ENCODE data around the gene GRK1. TPM values are rescaled to one million over a fixed set of nuclear protein-coding genes. Genes with fewer than 3 reads are reported as not detected.

Gene GRK1
- total RNA-seq, 1 donor from 2014 or later, result not detected

GRCh38 chr13:113627136-113627535 is 39.9 kb upstream of the GRK1 start:
- Mint-ChIP-seq H3K4me3 (ENCODE audit: unreplicated experiment) (no peak overlapping the region), H3K36me3 (ENCODE audit: low read depth, unreplicated experiment) (peaks cover 25% of the 10 kb centered on the region), H3K4me1 (ENCODE audit: low read depth, unreplicated experiment) (peaks cover 3% of the 10 kb centered on the region), H3K27ac (ENCODE audit: unreplicated experiment) (no peak overlapping the region), H3K27me3 (ENCODE audit: low read depth, unreplicated experiment) (no peaks in the 10 kb centered on the region), H3K9me3 (ENCODE audit: unreplicated experiment) (no peaks in the 10 kb centered on the region)
- Histone ChIP-seq H3K4me1 (ENCODE audit: insufficient read depth, low read length) (peaks cover 10% of the 10 kb centered on the region), H3K4me2 (ENCODE audit: low read length) (no peak overlapping the region), H4K20me1 (ENCODE audit: insufficient read depth, low read length) (peaks cover 87% of the 10 kb centered on the region), H3K9me3 (ENCODE audit: insufficient read depth, low read depth, low read length) (no peaks in the 10 kb centered on the region), H3K27me3 (ENCODE audit: insufficient read depth, low read length) (no peaks in the 10 kb centered on the region), H3K9ac (ENCODE audit: low read length) (no peak overlapping the region), H3K36me3 (ENCODE audit: insufficient read depth, low read length) (peaks cover 6% of the 10 kb centered on the region), H3K27ac (ENCODE audit: low read depth, low read length) (no peak overlapping the region), H3K4me3 (ENCODE audit: insufficient read depth, low read depth, low read length) (no peak overlapping the region), H2AFZ (ENCODE audit: low read depth, low read length) (no peak overlapping the region), H3K79me2 (ENCODE audit: insufficient read depth, low read length) (peaks cover 54% of the 10 kb centered on the region)
- FAIRE-seq (no peak), DNase-seq (ENCODE audit: low read depth) (no peak)
- no peak for TF ChIP-seq EZH2 (IDR thresholded peaks at IDR 0.05; ENCODE audit: insufficient read depth, low read length)
- no peak for TF ChIP-seq CTCF (IDR thresholded peaks at IDR 0.05; ENCODE audit: insufficient read depth, low read depth, low read length)

- DNase-seq (ENCODE audit: low read depth), result no peak
- Mint-ChIP-seq H3K4me3 (ENCODE audit: unreplicated experiment) (no peak overlapping the region), H3K4me1 (ENCODE audit: low read depth, unreplicated experiment) (peaks cover 3% of the 10 kb centered on the region), H3K36me3 (ENCODE audit: low read depth, unreplicated experiment) (peaks cover 25% of the 10 kb centered on the region), H3K27me3 (ENCODE audit: low read depth, unreplicated experiment) (no peaks in the 10 kb centered on the region), H3K9me3 (ENCODE audit: unreplicated experiment) (no peaks in the 10 kb centered on the region), H3K27ac (ENCODE audit: unreplicated experiment) (no peak overlapping the region)
- peaks cover 10% of the 10 kb centered on the region for H3K4me1 ChIP-seq (ENCODE audit: insufficient read depth, low read length)
- H3K27me3 ChIP-seq (ENCODE audit: insufficient read depth, low read length), result no peaks in the 10 kb centered on the region
- H2AFZ ChIP-seq (ENCODE audit: low read depth, low read length), result no peak overlapping the region
- H3K4me3 ChIP-seq (ENCODE audit: insufficient read depth, low read depth, low read length), result no peak overlapping the region
- TF ChIP-seq CTCF (IDR thresholded peaks at IDR 0.05; ENCODE audit: insufficient read depth, low read depth, low read length) (no peak), EZH2 (IDR thresholded peaks at IDR 0.05; ENCODE audit: insufficient read depth, low read length) (no peak)
- H3K9ac ChIP-seq (ENCODE audit: low read length), result no peak overlapping the region
- no peak for FAIRE-seq
- H4K20me1 ChIP-seq (ENCODE audit: insufficient read depth, low read length), result peaks cover 80% of the 10 kb centered on the region
- peaks cover 54% of the 10 kb centered on the region for H3K79me2 ChIP-seq (ENCODE audit: insufficient read depth, low read length)
- H3K9me3 ChIP-seq (ENCODE audit: insufficient read depth, low read depth, low read length), result no peaks in the 10 kb centered on the region
- no peak overlapping the region for H3K4me2 ChIP-seq (ENCODE audit: low read length)
- H3K27ac ChIP-seq (ENCODE audit: low read depth, low read length), result no peak overlapping the region
- peaks cover 10% of the 10 kb centered on the region for H3K36me3 ChIP-seq (ENCODE audit: insufficient read depth, low read length)
Measured at GRCh38 chr13:113628291-113629270, 38.4 kb upstream of the GRK1 start.

GRCh38 chr13:113629866-113630265 is 37.2 kb upstream of the GRK1 start:
- no peak for FAIRE-seq
- peaks cover 54% of the 10 kb centered on the region for H3K79me2 ChIP-seq (ENCODE audit: insufficient read depth, low read length)
- H3K9me3 Mint-ChIP-seq (ENCODE audit: unreplicated experiment), result no peaks in the 10 kb centered on the region

More at GRCh38 chr13:113629866-113630265, 37.2 kb upstream of the GRK1 start:
- Histone ChIP-seq H4K20me1 (ENCODE audit: insufficient read depth, low read length) (peaks cover 67% of the 10 kb centered on the region), H3K4me2 (ENCODE audit: low read length) (no peak overlapping the region), H3K9ac (ENCODE audit: low read length) (no peak overlapping the region), H3K27ac (ENCODE audit: low read depth, low read length) (no peak overlapping the region), H3K36me3 (ENCODE audit: insufficient read depth, low read length) (peaks cover 20% of the 10 kb centered on the region), H3K4me3 (ENCODE audit: insufficient read depth, low read depth, low read length) (no peak overlapping the region), H2AFZ (ENCODE audit: low read depth, low read length) (no peak overlapping the region), H3K4me1 (ENCODE audit: insufficient read depth, low read length) (peaks cover 10% of the 10 kb centered on the region), H3K27me3 (ENCODE audit: insufficient read depth, low read length) (no peaks in the 10 kb centered on the region), H3K9me3 (ENCODE audit: insufficient read depth, low read depth, low read length) (no peaks in the 10 kb centered on the region)
- Mint-ChIP-seq H3K4me1 (ENCODE audit: low read depth, unreplicated experiment) (peaks cover 3% of the 10 kb centered on the region), H3K36me3 (ENCODE audit: low read depth, unreplicated experiment) (peaks cover 23% of the 10 kb centered on the region), H3K27ac (ENCODE audit: unreplicated experiment) (no peak overlapping the region), H3K4me3 (ENCODE audit: unreplicated experiment) (no peak overlapping the region), H3K27me3 (ENCODE audit: low read depth, unreplicated experiment) (no peaks in the 10 kb centered on the region)
- no peak for DNase-seq (ENCODE audit: low read depth)
- no peak for TF ChIP-seq CTCF (IDR thresholded peaks at IDR 0.05; ENCODE audit: insufficient read depth, low read depth, low read length)
- TF ChIP-seq EZH2 (IDR thresholded peaks at IDR 0.05; ENCODE audit: insufficient read depth, low read length), result no peak
